HG02610 (cell line): ENCODE measurements around the gene CAMKMT.
A peak's percentile ranks its signal among the peaks of the same experiment; 100 is the strongest.

Experiments
- ATAC-seq: cut with Tn5 transposase; IDR thresholded peaks from one replicate; pipeline ENCODE4 v1.9.1; 2021; ENCODE audit warnings: mild to moderate bottlenecking, moderate library complexity; ENCODE audit not compliant: unreplicated experiment

CAMKMT gene

GRCh38 chr2:44682459-44682858 is 320.7 kb downstream of the CAMKMT start:
- no peak for ATAC-seq

- ATAC-seq, result no peak
Measured at GRCh38 chr2:44684559-44684958, 322.8 kb downstream of the CAMKMT start.

- ATAC-seq, result no peak
Measured at GRCh38 chr2:44686561-44686960, 324.8 kb downstream of the CAMKMT start.

GRCh38 chr2:44687686-44688455 is 326.1 kb downstream of the CAMKMT start:
- no peak for ATAC-seq

DNA sequence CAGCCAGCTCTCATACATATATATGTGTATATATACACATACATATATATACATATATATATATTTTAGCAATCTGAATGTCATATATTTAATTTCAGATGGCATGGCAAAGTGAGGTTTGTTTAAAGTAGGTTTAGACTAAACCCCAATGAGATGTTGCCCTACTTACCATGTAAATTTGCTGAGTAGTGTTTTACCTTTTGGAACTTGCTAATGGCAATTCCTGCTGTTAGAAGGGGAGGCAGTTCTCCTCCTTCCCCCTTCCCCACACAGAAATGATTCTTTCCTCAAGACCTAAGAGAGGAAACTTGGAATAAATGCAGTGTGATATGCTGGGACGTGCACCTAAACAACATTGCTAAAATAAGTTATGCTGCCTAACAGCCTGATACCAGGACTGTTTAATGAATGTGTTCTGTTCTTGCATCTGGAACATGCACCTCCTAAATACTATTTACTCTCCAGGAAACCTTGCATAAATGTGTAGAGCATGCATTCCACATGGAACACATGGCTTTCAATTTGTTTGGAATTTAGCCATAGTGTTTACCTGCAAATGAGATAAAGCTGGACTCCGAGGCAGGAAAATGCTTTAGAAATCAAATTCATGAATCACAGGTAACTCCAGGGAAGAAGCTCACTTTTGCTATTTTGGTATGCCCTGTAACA is 326.8 kb downstream of the CAMKMT start:
- no peak for ATAC-seq

GRCh38 chr2:44689516-44689915 is 327.8 kb downstream of the CAMKMT start:
- no peak for ATAC-seq

- no peak for ATAC-seq
Measured at GRCh38 chr2:44691174-44691785, 329.5 kb downstream of the CAMKMT start.

DNA sequence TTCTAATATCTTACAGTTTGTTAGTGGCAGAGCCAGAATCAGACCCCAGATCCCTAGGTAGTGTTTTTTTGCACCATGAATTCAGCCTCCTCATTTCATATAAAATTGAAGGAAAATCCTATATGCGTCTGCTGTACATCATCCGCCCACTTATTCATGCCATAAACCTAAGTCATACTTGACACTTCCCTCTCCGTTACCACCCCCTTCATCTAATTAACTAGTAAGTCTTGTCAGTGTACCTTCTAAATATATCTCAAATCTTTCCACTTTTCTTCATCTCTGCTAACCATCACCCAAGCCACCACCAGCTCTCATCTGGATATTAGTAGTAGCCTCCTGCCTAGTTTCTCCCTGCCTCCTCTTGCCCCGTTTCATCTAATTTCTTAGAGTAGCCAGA is 331.1 kb downstream of the CAMKMT start:
- no peak for ATAC-seq

GRCh38 chr2:44700824-44701223 is 339.1 kb downstream of the CAMKMT start:
- ATAC-seq, result no peak

DNA sequence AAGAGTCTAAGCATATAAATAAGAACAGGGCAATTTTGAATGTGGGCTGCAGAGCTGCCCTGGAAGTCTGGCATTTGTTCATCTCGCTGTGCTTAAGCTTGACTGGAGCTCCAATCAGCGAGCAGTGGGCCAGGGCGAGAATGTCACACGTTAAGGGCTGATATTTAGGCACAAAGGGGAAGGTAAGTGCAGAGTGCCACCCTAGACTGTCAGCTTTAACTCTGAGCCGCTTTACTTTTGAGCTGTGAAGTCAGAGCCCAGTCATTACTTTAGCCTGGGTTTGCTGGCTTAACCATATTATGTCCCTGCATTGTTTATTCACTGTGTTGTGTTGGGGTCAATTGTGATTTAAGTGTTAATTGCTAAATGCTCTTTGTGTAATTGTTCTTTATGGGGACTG is 343.6 kb downstream of the CAMKMT start:
- no peak for ATAC-seq

- ATAC-seq, result no peak
Measured at GRCh38 chr2:44705876-44706480, 344.2 kb downstream of the CAMKMT start.

GRCh38 chr2:44706681-44707553 is 345.2 kb downstream of the CAMKMT start:
- no peak for ATAC-seq

GRCh38 chr2:44707945-44708660 is 346.4 kb downstream of the CAMKMT start:
- ATAC-seq, result no peak

GRCh38 chr2:44708661-44709000 is 346.9 kb downstream of the CAMKMT start:
- no peak for ATAC-seq

GRCh38 chr2:44713170-44713569 is 351.4 kb downstream of the CAMKMT start:
- peak; percentile 52 for ATAC-seq

GRCh38 chr2:44715671-44716081 is 353.9 kb downstream of the CAMKMT start:
- ATAC-seq, result no peak

GRCh38 chr2:44716131-44716530 is 354.4 kb downstream of the CAMKMT start:
- ATAC-seq, result no peak

- no peak for ATAC-seq
Measured at GRCh38 chr2:44718431-44718830, 356.7 kb downstream of the CAMKMT start.

DNA sequence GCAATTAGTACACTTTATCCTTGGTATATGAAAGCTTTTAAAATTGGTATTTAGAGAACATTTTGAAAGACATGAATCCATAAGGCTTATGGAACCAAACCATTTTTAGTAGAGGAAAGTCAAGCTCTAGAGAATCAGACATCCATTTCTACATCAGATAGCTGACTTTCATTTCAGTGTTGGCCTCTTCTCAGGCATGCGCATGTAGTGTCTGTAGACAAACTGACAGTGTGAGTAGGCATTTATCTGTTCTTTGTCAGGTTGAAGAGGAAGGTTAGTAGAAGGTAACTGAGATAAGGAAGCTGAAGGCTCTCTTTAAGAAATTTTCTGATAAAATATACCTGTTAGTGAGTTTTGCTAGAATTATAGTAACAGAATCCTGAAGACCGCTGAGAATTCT is 357.8 kb downstream of the CAMKMT start:
- ATAC-seq, result no peak

- no peak for ATAC-seq
Measured at GRCh38 chr2:44722026-44722625, 360.4 kb downstream of the CAMKMT start.
